ENCODE measurements around the gene TCEAL6.
"Not testable (repeated sequence)": the region's sequence is repeated elsewhere in the genome, so short reads cannot be mapped to it uniquely, and the experiment has no call there.

Gene TCEAL6

GRCh38 chrX:102142274-102142673 is at the start of gene TCEAL6:
TCEAL6 (minus strand) TSS chrX:102142481.
- not testable (repeated sequence) for H3K4me3 ChIP-seq (replicated peaks; ENCODE audit: low read depth, low read length); DNase-seq (ENCODE audit: extremely low read depth, low read depth)

DNA sequence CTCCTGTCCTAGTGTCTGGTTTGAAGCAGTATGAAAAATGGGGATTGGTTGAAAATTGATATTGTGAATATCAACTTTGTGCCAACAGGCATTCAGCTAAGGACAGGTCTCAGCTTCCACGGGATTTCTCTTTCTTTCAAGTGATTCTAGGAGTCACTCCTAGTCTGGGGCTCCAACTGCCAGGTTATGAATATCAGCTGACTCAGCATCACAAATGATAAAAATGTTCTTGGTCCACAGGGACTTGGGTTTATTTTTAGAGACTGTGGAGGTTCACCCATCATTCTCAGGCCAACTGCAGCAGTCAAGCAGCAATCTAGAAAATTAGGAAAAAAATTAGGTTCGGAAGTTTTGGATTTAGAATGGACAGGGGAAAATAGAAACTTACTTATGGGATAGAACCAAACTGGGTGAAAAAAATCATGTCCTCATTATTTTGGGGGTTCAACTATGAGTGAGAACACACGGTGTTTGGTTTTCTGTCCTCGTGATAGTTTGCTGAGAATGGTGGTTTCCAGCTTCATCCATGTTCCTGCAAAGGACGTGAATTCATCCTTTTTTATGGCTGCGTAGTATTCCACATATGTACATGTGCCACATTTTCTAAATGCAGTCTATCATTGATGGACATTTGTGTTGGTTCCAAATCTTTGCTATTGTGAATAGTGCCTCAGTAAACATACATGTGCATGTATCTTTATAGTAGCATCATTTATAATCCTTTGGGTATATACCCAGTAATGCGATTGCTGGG is 43.9 kb upstream of the TCEAL6 start:
- no peak for DNase-seq (ENCODE audit: extremely low read depth, low read depth)
- no peak for TF ChIP-seq CTCF (IDR thresholded peaks at IDR 0.05; ENCODE audit: low read depth, low read length, missing control alignments)
- H3K4me3 ChIP-seq (replicated peaks; ENCODE audit: low read depth, low read length) = no peak overlapping the region

GRCh38 chrX:102155806-102156179 is 13.5 kb upstream of the TCEAL6 start, which contains the start of gene BEX5:
BEX5 (minus strand) TSS chrX:102155977; CDS start chrX:102154265, 1,712 bp downstream.
- no peak within 1 kb of the TSS for H3K4me3 ChIP-seq (replicated peaks; ENCODE audit: low read depth, low read length)
- no peak for DNase-seq (ENCODE audit: extremely low read depth, low read depth)
- TF ChIP-seq CTCF (IDR thresholded peaks at IDR 0.05; ENCODE audit: low read depth, low read length, missing control alignments) = no peak

DNA sequence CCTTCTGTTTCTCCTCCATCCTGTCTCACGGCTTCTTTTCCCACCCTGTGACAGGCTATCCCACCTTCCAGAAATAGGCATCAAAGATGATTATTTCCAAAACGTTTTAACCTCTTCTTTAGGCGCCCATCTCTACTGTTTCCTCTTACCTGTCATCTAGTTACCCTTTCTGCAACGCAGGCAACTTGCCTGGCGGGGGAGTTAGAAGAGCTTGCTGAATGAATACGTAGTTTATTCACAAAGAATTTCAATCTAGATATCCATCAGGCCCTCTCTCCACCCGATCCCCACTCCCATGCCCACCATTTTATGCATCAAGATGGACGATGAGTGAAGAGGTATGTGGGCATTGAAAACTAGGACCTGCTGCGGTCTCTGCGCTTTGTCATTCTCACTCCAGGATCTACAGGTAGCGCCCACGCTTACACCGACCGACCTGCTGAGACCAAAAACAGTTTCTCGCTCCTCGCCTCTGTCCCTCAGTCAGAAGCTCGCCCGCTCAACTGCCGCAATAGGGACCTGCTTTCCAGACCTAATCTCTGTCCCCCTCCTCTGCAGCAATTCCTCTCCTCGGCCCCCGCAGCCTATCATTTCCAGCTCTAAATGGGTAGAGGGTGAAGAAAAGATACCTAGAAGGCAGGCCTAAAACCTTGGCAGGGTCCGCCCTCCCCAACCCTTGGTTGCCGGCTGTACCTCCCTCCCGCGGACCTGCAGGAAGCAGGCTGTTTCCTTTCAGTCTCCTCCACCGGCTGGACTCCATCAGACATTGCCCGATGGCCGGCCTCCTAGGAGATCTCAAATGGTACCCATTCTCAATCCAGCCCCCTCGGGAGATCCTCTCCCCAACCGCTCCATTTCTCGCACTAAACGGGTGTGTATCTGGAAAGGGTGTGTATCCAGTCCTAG is 12.9 kb upstream of the TCEAL6 start:
- no peak for DNase-seq (ENCODE audit: extremely low read depth, low read depth)
- no peak overlapping the region for H3K4me3 ChIP-seq (replicated peaks; ENCODE audit: low read depth, low read length)
- TF ChIP-seq CTCF (IDR thresholded peaks at IDR 0.05; ENCODE audit: low read depth, low read length, missing control alignments) = no peak

GRCh38 chrX:102154218-102154860 is 12.1 kb upstream of the TCEAL6 start:
- no peak for DNase-seq (ENCODE audit: extremely low read depth, low read depth)
- no peak overlapping the region for H3K4me3 ChIP-seq (replicated peaks; ENCODE audit: low read depth, low read length)
- TF ChIP-seq CTCF (IDR thresholded peaks at IDR 0.05; ENCODE audit: low read depth, low read length, missing control alignments) = no peak

GRCh38 chrX:102141631-102142030 is 650 bp downstream of the TCEAL6 start:
- H3K4me3 ChIP-seq (replicated peaks; ENCODE audit: low read depth, low read length); DNase-seq (ENCODE audit: extremely low read depth, low read depth): not testable (repeated sequence)

DNA sequence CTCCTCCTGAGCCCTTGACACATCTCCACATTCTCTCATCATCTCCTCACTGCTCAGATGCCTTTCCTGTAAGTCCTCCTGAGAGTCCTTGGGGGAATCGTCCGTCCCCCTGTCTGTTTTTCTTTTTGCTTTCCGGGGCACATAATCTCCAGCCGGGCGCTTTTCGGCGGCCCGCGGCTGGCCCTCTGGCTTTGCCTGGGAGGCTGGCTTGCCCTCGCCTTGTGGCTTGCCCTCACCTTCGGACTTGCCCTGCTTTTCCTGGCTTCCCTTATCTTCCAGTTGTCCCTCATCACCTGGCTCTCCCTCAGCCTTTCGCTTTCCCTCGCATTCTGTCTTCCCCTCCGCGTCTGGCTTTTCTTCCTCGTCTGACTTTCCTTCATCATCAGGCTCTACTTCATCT is 1.4 kb downstream of the TCEAL6 start:
- DNase-seq (ENCODE audit: extremely low read depth, low read depth) = not testable (repeated sequence)

GRCh38 chrX:102138064-102138463 is 4.2 kb downstream of the TCEAL6 start:
- no peak overlapping the region for H3K4me3 ChIP-seq (replicated peaks; ENCODE audit: low read depth, low read length)
- no peak for DNase-seq (ENCODE audit: extremely low read depth, low read depth)
- no peak for TF ChIP-seq CTCF (IDR thresholded peaks at IDR 0.05; ENCODE audit: low read depth, low read length, missing control alignments)

More for the DNA sequence above, 1.4 kb downstream of the TCEAL6 start:
- not testable (repeated sequence) for H3K4me3 ChIP-seq (replicated peaks; ENCODE audit: low read depth, low read length)
